Trophoblast cell (in vitro differentiated cells and primary cell): Measurements from ENCODE around the gene ABLIM2.

Experiments used
- DNase-seq, 2 donors: peaks; one replicate each; pipeline ENCODE4 v3.0.0-alpha.2; 2016
- H2AFZ ChIP-seq: 2 replicates; pipeline ENCODE4 v1.6.1; 2013; ENCODE audit warnings: low read length, moderate library complexity, mild to moderate bottlenecking; ENCODE audit not compliant: insufficient read depth, poor library complexity
- H2AK5ac ChIP-seq: 2 replicates; pipeline ENCODE4 v1.6.1; 2013; ENCODE audit warnings: mild to moderate bottlenecking, low read length
- H2BK120ac ChIP-seq: 2 replicates; pipeline ENCODE4 v1.6.1; 2013; ENCODE audit warnings: low read length, mild to moderate bottlenecking, moderate library complexity; ENCODE audit not compliant: insufficient read depth, poor library complexity
- H2BK12ac ChIP-seq: 2 replicates; pipeline ENCODE4 v1.6.1; 2013; ENCODE audit warnings: mild to moderate bottlenecking, low read length, moderate library complexity
- H2BK5ac ChIP-seq: 2 replicates; pipeline ENCODE4 v1.6.1; 2013; ENCODE audit warnings: low read length, low read depth, moderate library complexity, mild to moderate bottlenecking; ENCODE audit not compliant: poor library complexity
- H3K14ac ChIP-seq: 2 replicates; pipeline ENCODE4 v1.6.1; 2013; ENCODE audit warnings: mild to moderate bottlenecking, low read length
- H3K18ac ChIP-seq: 2 replicates; pipeline ENCODE4 v1.6.1; 2013; ENCODE audit warnings: mild to moderate bottlenecking, low read length
- H3K23ac ChIP-seq: 2 replicates; pipeline ENCODE4 v1.6.1; 2013; ENCODE audit warnings: low read length
- H3K27ac ChIP-seq: 2 replicates; pipeline ENCODE4 v1.5.1; 2013; ENCODE audit warnings: low read depth, mild to moderate bottlenecking, inconsistent platforms, low read length, moderate library complexity
- H3K27me3 ChIP-seq: 2 replicates; pipeline ENCODE4 v1.6.1; 2013; ENCODE audit warnings: inconsistent platforms, mild to moderate bottlenecking, low read length, moderate library complexity; ENCODE audit not compliant: insufficient read depth
- H3K36me3 ChIP-seq, 2 experiments: 1 replicate in 1 of 2; 2 replicates in 1 of 2; pipeline ENCODE4 v1.6.1; 2013; ENCODE audit warnings: low read length in 2 of 2, mild to moderate bottlenecking in 2 of 2, moderate library complexity in 1 of 2; ENCODE audit not compliant: insufficient read depth in 2 of 2, control insufficient read depth in 1 of 2
- H3K4ac ChIP-seq: 2 replicates; pipeline ENCODE4 v1.6.1; 2013; ENCODE audit warnings: low read depth, mild to moderate bottlenecking, low read length, moderate library complexity
- H3K4me1 ChIP-seq, 2 experiments: 1 replicate in 1 of 2; 2 replicates in 1 of 2; pipeline ENCODE4 v1.6.1; 2013; ENCODE audit warnings: low read length in 2 of 2, mild to moderate bottlenecking in 2 of 2, moderate library complexity in 1 of 2; ENCODE audit not compliant: insufficient read depth in 2 of 2, control insufficient read depth in 1 of 2
- H3K4me2 ChIP-seq: 2 replicates; pipeline ENCODE4 v1.6.1; 2013; ENCODE audit warnings: inconsistent platforms, mild to moderate bottlenecking, low read length, moderate library complexity
- H3K4me3 ChIP-seq: 2 replicates; pipeline ENCODE4 v1.5.1; 2013; ENCODE audit warnings: mild to moderate bottlenecking, low read depth, low read length, inconsistent platforms
- H3K79me1 ChIP-seq: one replicate; pipeline ENCODE4 v1.6.1; 2013; ENCODE audit warnings: low read length
- H3K79me2 ChIP-seq: 2 replicates; pipeline ENCODE4 v1.6.1; 2013; ENCODE audit warnings: low read length, mild to moderate bottlenecking; ENCODE audit not compliant: control insufficient read depth, insufficient read depth, poor library complexity
- H3K9ac ChIP-seq: 2 replicates; pipeline ENCODE4 v1.6.1; 2013; ENCODE audit warnings: mild to moderate bottlenecking, low read length
- H3K9me3 ChIP-seq: 2 replicates; pipeline ENCODE4 v1.6.1; 2013; ENCODE audit warnings: low read depth, mild to moderate bottlenecking, control low read depth, inconsistent platforms, low read length; ENCODE audit not compliant: insufficient read depth
- H4K12ac ChIP-seq: 2 replicates; pipeline ENCODE4 v1.6.1; 2013; ENCODE audit warnings: low read depth, mild to moderate bottlenecking, low read length, moderate library complexity
- H4K8ac ChIP-seq: 2 replicates; pipeline ENCODE4 v1.6.1; 2013; ENCODE audit warnings: low read depth, mild to moderate bottlenecking, low read length, moderate library complexity
- H4K91ac ChIP-seq: one replicate; pipeline ENCODE4 v1.6.1; 2013; ENCODE audit warnings: low read depth, mild to moderate bottlenecking, low read length, moderate library complexity
- WGBS: extraction: QIAGEN DNeasy Blood & Tissue Kit; methylation state at CpG from one replicate; pipeline ENCODE4 v1.1.7; 2013; ENCODE audit warnings: missing lambda C conversion rate; ENCODE audit not compliant: insufficient read length, insufficient coverage; ENCODE audit errors: extremely low coverage; 5-methylcytosine and 5-hydroxymethylcytosine counted together

ABLIM2 gene

GRCh38 chr4:7995866-7996265, 162.7 kb downstream of the ABLIM2 start:
- Histone ChIP-seq H3K4me2 (no peak overlapping the region), H4K91ac (no peak overlapping the region), H3K23ac (no peak overlapping the region), H2BK5ac (no peak overlapping the region), H3K27ac (no peak overlapping the region), H2AK5ac (no peak overlapping the region), H4K8ac (no peak overlapping the region), H3K36me3 (no peaks in the 10 kb centered on the region), H3K79me1 (no peaks in the 10 kb centered on the region), H3K4me3 (no peak overlapping the region), H3K4me1 (no peaks in the 10 kb centered on the region), H3K14ac (no peak overlapping the region), H3K79me2 (no peaks in the 10 kb centered on the region), H3K27me3 (no peaks in the 10 kb centered on the region), H3K18ac (no peak overlapping the region), H3K9ac (no peak overlapping the region), H2BK12ac (no peak overlapping the region), H3K4ac (no peak overlapping the region), H2BK120ac (no peak overlapping the region), H4K12ac (no peak overlapping the region), H3K9me3 (peaks cover 2% of the 10 kb centered on the region), H2AFZ (no peak overlapping the region)
- WGBS = no CpG with 5 or more reads among the region's 6 CpGs
- no peak for DNase-seq

GRCh38 chr4:7995135-7995534, 163.5 kb downstream of the ABLIM2 start:
- H3K79me1 ChIP-seq = no peaks in the 10 kb centered on the region
- no peak overlapping the region for H4K91ac ChIP-seq
- H2AK5ac ChIP-seq = no peak overlapping the region
- no peak overlapping the region for H4K8ac ChIP-seq
- H2BK120ac ChIP-seq = no peak overlapping the region
- no peaks in the 10 kb centered on the region for H3K4me1 ChIP-seq
- H3K18ac ChIP-seq = no peak overlapping the region
- H2AFZ ChIP-seq = no peak overlapping the region
- H3K79me2 ChIP-seq = no peaks in the 10 kb centered on the region
- H3K23ac ChIP-seq = no peak overlapping the region
- H3K4me3 ChIP-seq = no peak overlapping the region
- H3K27me3 ChIP-seq = no peaks in the 10 kb centered on the region
- no peak for DNase-seq
- no peaks in the 10 kb centered on the region for H3K36me3 ChIP-seq
- no peak overlapping the region for H3K4ac ChIP-seq
- H3K27ac ChIP-seq = no peak overlapping the region
- no CpG with 5 or more reads among the region's 7 CpGs for WGBS
- H3K9ac ChIP-seq = no peak overlapping the region
- no peak overlapping the region for H3K14ac ChIP-seq
- H3K9me3 ChIP-seq = peaks cover 2% of the 10 kb centered on the region
- no peak overlapping the region for H4K12ac ChIP-seq
- no peak overlapping the region for H2BK12ac ChIP-seq
- H3K4me2 ChIP-seq = no peak overlapping the region
- no peak overlapping the region for H2BK5ac ChIP-seq

GRCh38 chr4:7993671-7994070, 164.9 kb downstream of the ABLIM2 start:
- Histone ChIP-seq H3K14ac (no peak overlapping the region), H3K4ac (no peak overlapping the region)

GRCh38 chr4:7992846-7993245, 165.8 kb downstream of the ABLIM2 start:
- Histone ChIP-seq H2AFZ (no peak overlapping the region), H3K4me3 (no peak overlapping the region), H3K9me3 (peaks cover 2% of the 10 kb centered on the region), H3K14ac (no peak overlapping the region), H3K23ac (no peak overlapping the region), H3K27ac (no peak overlapping the region), H4K91ac (no peak overlapping the region), H4K8ac (no peak overlapping the region), H3K4me1 (no peaks in the 10 kb centered on the region), H3K4me2 (no peak overlapping the region), H2BK12ac (no peak overlapping the region), H3K18ac (no peak overlapping the region), H3K9ac (no peak overlapping the region), H3K4ac (no peak overlapping the region), H3K27me3 (no peaks in the 10 kb centered on the region), H3K36me3 (no peaks in the 10 kb centered on the region), H2BK120ac (no peak overlapping the region), H2AK5ac (no peak overlapping the region), H3K79me1 (no peaks in the 10 kb centered on the region), H2BK5ac (no peak overlapping the region), H4K12ac (no peak overlapping the region), H3K79me2 (no peaks in the 10 kb centered on the region)
- no CpG with 5 or more reads among the region's 11 CpGs for WGBS
- DNase-seq = no peak

More at GRCh38 chr4:7993671-7994070, 164.9 kb downstream of the ABLIM2 start:
- no peak overlapping the region for H2BK120ac ChIP-seq
- no peak overlapping the region for H2AFZ ChIP-seq
- H3K27me3 ChIP-seq = no peaks in the 10 kb centered on the region
- no peaks in the 10 kb centered on the region for H3K36me3 ChIP-seq
- no peak overlapping the region for H3K4me3 ChIP-seq
- WGBS = no CpG with 5 or more reads among the region's 6 CpGs
- H2AK5ac ChIP-seq = no peak overlapping the region
- H4K91ac ChIP-seq = no peak overlapping the region
- H3K18ac ChIP-seq = no peak overlapping the region
- H3K23ac ChIP-seq = no peak overlapping the region
- no peak overlapping the region for H2BK5ac ChIP-seq
- no peak for DNase-seq
- no peaks in the 10 kb centered on the region for H3K79me2 ChIP-seq
- H3K9me3 ChIP-seq = peaks cover 2% of the 10 kb centered on the region
- H3K9ac ChIP-seq = no peak overlapping the region
- H3K4me1 ChIP-seq = no peaks in the 10 kb centered on the region
- no peak overlapping the region for H3K4me2 ChIP-seq
- H4K12ac ChIP-seq = no peak overlapping the region
- no peak overlapping the region for H3K27ac ChIP-seq
- H4K8ac ChIP-seq = no peak overlapping the region
- no peak overlapping the region for H2BK12ac ChIP-seq
- H3K79me1 ChIP-seq = no peaks in the 10 kb centered on the region
